Progenitor cell of endocrine pancreas (in vitro differentiated cells): ENCODE results near the gene GNGT2. TPM values are rescaled to one million over a fixed set of nuclear protein-coding genes. Genes with fewer than 3 reads are reported as not detected.

Source experiments
- DNase-seq: peaks from one replicate; pipeline ENCODE4 v3.0.0; 2021; ENCODE audit warnings: low spot score; ENCODE audit not compliant: unreplicated experiment
- H3K27ac Mint-ChIP-seq: 2 replicates; pipeline ENCODE4 v1.8.0; 2021; ENCODE audit warnings: mild to moderate bottlenecking, moderate library complexity, mixed read lengths
- H3K27me3 Mint-ChIP-seq: 2 replicates; pipeline ENCODE4 v1.8.0; 2021; ENCODE audit warnings: mixed read lengths
- H3K36me3 Mint-ChIP-seq: 2 replicates; pipeline ENCODE4 v1.8.0; 2022; ENCODE audit warnings: mixed read lengths; ENCODE audit not compliant: insufficient read depth
- H3K4me1 Mint-ChIP-seq: 2 replicates; pipeline ENCODE4 v1.8.0; 2021; ENCODE audit warnings: low read depth, mixed read lengths
- H3K4me3 Mint-ChIP-seq: 2 replicates; pipeline ENCODE4 v1.8.0; 2021; ENCODE audit warnings: low read depth, mild to moderate bottlenecking, moderate library complexity, mixed read lengths
- H3K9me3 Mint-ChIP-seq: 2 replicates; pipeline ENCODE4 v1.8.0; 2021; ENCODE audit warnings: low read depth, mixed read lengths
- total RNA-seq: library from RNA; stranded (reverse); gene quantifications from 2 replicates; pipeline ENCODE4 v1.2.1, GENCODE V29; 2021
- TF ChIP-seq, protein P1 (sequence below): fragments of 200-600 bp; sonication (generic); IDR thresholded peaks from one replicate; pipeline ENCODE4 v1.5.0; 2021; ENCODE audit warnings: antibody characterized with exemption, mild to moderate bottlenecking; ENCODE audit not compliant: unreplicated experiment

Gene GNGT2
- total RNA-seq, 1 donor from 2014 or later, result not detected

GRCh38 chr17:49200423-49201083, 9.8 kb downstream of the GNGT2 start:
- Mint-ChIP-seq H3K4me1 (peaks cover 2% of the 10 kb centered on the region), H3K36me3 (no peaks in the 10 kb centered on the region), H3K4me3 (no peak overlapping the region), H3K27ac (no peak overlapping the region), H3K9me3 (no peaks in the 10 kb centered on the region), H3K27me3 (peaks cover 25% of the 10 kb centered on the region)
- no peak for DNase-seq
- TF ChIP-seq, protein P1, sequence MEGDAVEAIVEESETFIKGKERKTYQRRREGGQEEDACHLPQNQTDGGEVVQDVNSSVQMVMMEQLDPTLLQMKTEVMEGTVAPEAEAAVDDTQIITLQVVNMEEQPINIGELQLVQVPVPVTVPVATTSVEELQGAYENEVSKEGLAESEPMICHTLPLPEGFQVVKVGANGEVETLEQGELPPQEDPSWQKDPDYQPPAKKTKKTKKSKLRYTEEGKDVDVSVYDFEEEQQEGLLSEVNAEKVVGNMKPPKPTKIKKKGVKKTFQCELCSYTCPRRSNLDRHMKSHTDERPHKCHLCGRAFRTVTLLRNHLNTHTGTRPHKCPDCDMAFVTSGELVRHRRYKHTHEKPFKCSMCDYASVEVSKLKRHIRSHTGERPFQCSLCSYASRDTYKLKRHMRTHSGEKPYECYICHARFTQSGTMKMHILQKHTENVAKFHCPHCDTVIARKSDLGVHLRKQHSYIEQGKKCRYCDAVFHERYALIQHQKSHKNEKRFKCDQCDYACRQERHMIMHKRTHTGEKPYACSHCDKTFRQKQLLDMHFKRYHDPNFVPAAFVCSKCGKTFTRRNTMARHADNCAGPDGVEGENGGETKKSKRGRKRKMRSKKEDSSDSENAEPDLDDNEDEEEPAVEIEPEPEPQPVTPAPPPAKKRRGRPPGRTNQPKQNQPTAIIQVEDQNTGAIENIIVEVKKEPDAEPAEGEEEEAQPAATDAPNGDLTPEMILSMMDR, result no peak

- TF ChIP-seq, protein P1, result no peak
Measured at GRCh38 chr17:49198211-49198610, 12.2 kb downstream of the GNGT2 start.

DNA sequence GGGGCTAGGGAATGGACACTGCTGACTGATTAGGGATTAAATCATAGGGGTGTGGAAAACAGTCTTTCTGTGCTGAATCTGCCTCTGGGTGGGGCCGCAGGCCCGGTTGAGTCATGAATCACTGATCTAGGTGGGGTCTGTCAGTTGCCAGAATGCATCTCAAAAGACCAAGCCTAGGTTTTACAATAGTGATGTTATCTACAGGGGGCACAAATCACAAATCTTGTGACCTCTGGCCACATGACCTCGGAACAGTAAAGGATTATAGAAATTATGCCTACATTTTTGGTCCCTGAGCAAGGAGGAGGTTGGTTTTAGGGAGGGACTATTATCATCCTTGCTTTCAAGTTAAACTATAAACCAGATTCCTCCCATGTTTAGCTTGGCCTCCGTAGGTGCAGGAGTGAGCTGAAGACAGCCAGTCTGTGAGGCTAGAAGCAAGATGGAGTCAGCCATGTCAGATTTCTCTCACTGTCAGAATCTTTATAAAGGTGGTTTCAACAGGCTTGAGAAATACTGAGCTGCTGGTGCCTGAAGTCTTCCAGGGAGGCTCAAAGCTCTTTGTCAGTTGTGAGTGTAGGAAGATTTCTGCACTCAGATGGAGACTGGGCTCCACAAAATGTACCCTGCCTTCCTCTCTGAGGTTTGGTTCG, 12.9 kb downstream of the GNGT2 start:
- Mint-ChIP-seq H3K4me3 (no peak overlapping the region), H3K27me3 (peaks cover 14% of the 10 kb centered on the region), H3K36me3 (no peaks in the 10 kb centered on the region), H3K4me1 (peaks cover 1% of the 10 kb centered on the region), H3K27ac (no peak overlapping the region), H3K9me3 (no peaks in the 10 kb centered on the region)
- TF ChIP-seq, protein P1, result no peak
- no peak for DNase-seq

More at GRCh38 chr17:49198211-49198610, 12.2 kb downstream of the GNGT2 start:
- H3K4me3 Mint-ChIP-seq, result no peak overlapping the region
- peaks cover 1% of the 10 kb centered on the region for H3K4me1 Mint-ChIP-seq
- no peak overlapping the region for H3K27ac Mint-ChIP-seq
- DNase-seq, result no peak
- no peaks in the 10 kb centered on the region for H3K9me3 Mint-ChIP-seq
- no peaks in the 10 kb centered on the region for H3K36me3 Mint-ChIP-seq
- H3K27me3 Mint-ChIP-seq, result peaks cover 19% of the 10 kb centered on the region

DNA sequence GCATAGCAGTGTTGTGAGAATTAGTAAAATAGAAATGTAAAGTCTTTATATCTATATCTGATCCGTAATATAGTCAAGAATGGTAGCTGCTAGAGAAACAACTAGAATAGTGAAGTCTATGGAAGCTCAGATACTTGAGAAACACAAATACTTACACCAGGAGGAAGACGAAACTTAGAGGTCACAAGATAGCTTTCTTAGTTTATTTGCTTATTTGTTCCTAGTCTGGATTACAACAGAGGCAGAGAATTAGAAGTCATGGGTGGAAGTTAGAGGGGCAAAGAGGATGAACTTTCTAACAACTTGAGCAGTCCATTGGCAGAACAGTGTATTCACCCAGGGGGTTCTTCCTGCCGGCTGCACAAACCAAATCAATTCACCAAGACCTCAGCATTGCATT, 13.9 kb downstream of the GNGT2 start:
- Mint-ChIP-seq H3K27me3 (peaks cover 6% of the 10 kb centered on the region), H3K9me3 (no peaks in the 10 kb centered on the region), H3K27ac (no peak overlapping the region), H3K36me3 (no peaks in the 10 kb centered on the region), H3K4me3 (no peak overlapping the region), H3K4me1 (peaks cover 1% of the 10 kb centered on the region)
- no peak for DNase-seq
- TF ChIP-seq, protein P1, result no peak

GRCh38 chr17:49195751-49196150, 14.6 kb downstream of the GNGT2 start:
- H3K4me3 Mint-ChIP-seq, result no peak overlapping the region
- no peaks in the 10 kb centered on the region for H3K9me3 Mint-ChIP-seq
- H3K27ac Mint-ChIP-seq, result no peak overlapping the region
- peaks cover 4% of the 10 kb centered on the region for H3K27me3 Mint-ChIP-seq
- TF ChIP-seq, protein P1, result no peak
- no peak for DNase-seq
- peaks cover 1% of the 10 kb centered on the region for H3K4me1 Mint-ChIP-seq
- H3K36me3 Mint-ChIP-seq, result no peaks in the 10 kb centered on the region
